ENCODE results near the gene SERPINE3.

GRCh38 chr13:51332566-51333361, 6.7 kb upstream of the SERPINE3 start:
- no peak for TF ChIP-seq YY1 (IDR thresholded peaks at IDR 0.05; ENCODE audit: insufficient read depth, insufficient read length)
- TF ChIP-seq SUZ12 (IDR thresholded peaks at IDR 0.05; ENCODE audit: extremely low read depth, insufficient read depth, insufficient read length) = no peak
- no peak for TF ChIP-seq ZNF274 (IDR thresholded peaks at IDR 0.05; ENCODE audit: low read depth, low read length)
